Endothelial cell of umbilical vein (primary cell): ENCODE data around the gene DEFB131B. TPM values are rescaled to one million over a fixed set of nuclear protein-coding genes. Genes with fewer than 3 reads are reported as not detected.
"Not testable (repeated sequence)": the region's sequence is repeated elsewhere in the genome, so short reads cannot be mapped to it uniquely, and the experiment has no call there.

ENCODE experiments used
- BruUV-seq: library from RNA; stranded (reverse); fragments of 400-500 nt; replicated peaks from 2 replicates; lab custom pipeline; 2021; lab: Mats Ljungman, UMichigan
- CTCF ChIA-PET: fragments of 300-600, 350-600 bp; sonication (Branson Sonifier 250); formaldehyde crosslinking; loops from one replicate; lab custom pipeline; 2021; ENCODE audit warnings: antibody characterized with exemption, inconsistent platforms; lab: Charles Lee
- POLR2A ChIA-PET: fragments of 300-600, 350-600 bp; sonication (Branson Sonifier 250); formaldehyde crosslinking; loops from one replicate; lab custom pipeline; 2021; ENCODE audit warnings: antibody characterized with exemption, inconsistent platforms; lab: Charles Lee
- DNase-seq: peaks from one replicate; pipeline ENCODE4 v3.0.0-alpha.2; 2011; ENCODE audit warnings: low read depth, low spot score
- FAIRE-seq: peaks from 2 replicates; lab custom pipeline; 2011; peaks lifted over from hg19 to GRCh38; lab: Jason Lieb, UNC
- H2AFZ ChIP-seq: 2 replicates; pipeline ENCODE4 v1.6.0; 2012; ENCODE audit warnings: low read depth, low read length, control low read depth, inconsistent platforms
- H3K27ac ChIP-seq: 2 replicates; pipeline ENCODE4 v1.5.1; 2011; ENCODE audit warnings: low read depth, mild to moderate bottlenecking, control low read depth, low read length, moderate library complexity; ENCODE audit not compliant: insufficient read depth
- H3K27me3 ChIP-seq, 2 experiments: 2 replicates each; pipeline versions ENCODE4 v1.6.0 to v1.6.1; 2011; ENCODE audit warnings: low read length in 2 of 2, mixed read lengths in 1 of 2; ENCODE audit not compliant: control insufficient read depth in 2 of 2, insufficient read depth in 2 of 2
- H3K36me3 ChIP-seq, 2 experiments: 2 replicates in 1 of 2; 3 replicates in 1 of 2; pipeline ENCODE4 v1.5.1; 2011; ENCODE audit warnings: low read length in 2 of 2, mild to moderate bottlenecking in 1 of 2, moderate library complexity in 1 of 2; ENCODE audit not compliant: control insufficient read depth in 2 of 2, insufficient read depth in 2 of 2; ENCODE audit errors: extremely low read depth in 1 of 2
- H3K4me1 ChIP-seq: 3 replicates; pipeline ENCODE4 v1.5.1; 2011; ENCODE audit warnings: mild to moderate bottlenecking, low read length; ENCODE audit not compliant: control insufficient read depth, insufficient read depth; ENCODE audit errors: extremely low read depth
- H3K4me2 ChIP-seq: 2 replicates; pipeline ENCODE4 v1.6.1; 2011; ENCODE audit warnings: low read length, control low read depth, mixed read lengths; ENCODE audit not compliant: insufficient read depth
- H3K4me3 ChIP-seq, 3 experiments: fragments of 200-600 bp in 1 of 3; sonication (generic), shearing (Covaris generic) in 1 of 3; replicated peaks in 1 of 3; 2 replicates each; pipeline ENCODE4 v1.5.1; 2011 to 2016; ENCODE audit warnings: control low read depth in 3 of 3, low read length in 3 of 3, mild to moderate bottlenecking in 2 of 3, inconsistent platforms in 1 of 3, low read depth in 1 of 3, moderate library complexity in 1 of 3; ENCODE audit not compliant: insufficient read depth in 1 of 3
- H3K79me2 ChIP-seq: 2 replicates; pipeline ENCODE4 v1.6.0; 2012; ENCODE audit warnings: low read length, inconsistent platforms; ENCODE audit not compliant: control insufficient read depth, insufficient read depth
- H3K9ac ChIP-seq: replicated peaks from 2 replicates; pipeline ENCODE3; 2011; ENCODE audit warnings: low read length, control low read depth; ENCODE audit not compliant: insufficient read depth; ENCODE audit errors: extremely low read depth
- H3K9me1 ChIP-seq: replicated peaks from 3 replicates; pipeline ENCODE4 v1.6.0; 2011; ENCODE audit warnings: mild to moderate bottlenecking, low read length; ENCODE audit not compliant: control insufficient read depth, insufficient read depth; ENCODE audit errors: extremely low read depth
- H3K9me3 ChIP-seq: replicated peaks from 2 replicates; pipeline ENCODE4 v1.5.1; 2012; ENCODE audit warnings: low read length, inconsistent platforms; ENCODE audit not compliant: control insufficient read depth, insufficient read depth
- H4K20me1 ChIP-seq: replicated peaks from 2 replicates; pipeline ENCODE3; 2011; ENCODE audit warnings: mild to moderate bottlenecking, low read length; ENCODE audit not compliant: control insufficient read depth, insufficient read depth; ENCODE audit errors: extremely low read depth
- dilution Hi-C: fragments of 300-500 bp; cut with MboI; formaldehyde crosslinking; loops from one replicate; pipeline ENCODE4 v1.15.0; 2019; ENCODE audit warnings: low sequenced_read_pairs; ENCODE audit not compliant: extremely low pct_ligation_motif_present
- intact Hi-C: fragments of 100-400 bp; cut with micrococcal nuclease; formaldehyde crosslinking; loops from one replicate; pipeline ENCODE4 v1.10.0; 2022
- polyA plus RNA-seq, 4 experiments: library from polyadenylated mRNA; depleted of rRNA in 3 of 4; stranded (reverse) in 3 of 4; unstranded in 1 of 4; fragments of >200 nt; gene quantifications; 2 replicates each; pipeline versions ENCODE4 v1.2.1 to v1.2.3, GENCODE V29; 2011 to 2012; ENCODE audit warnings: missing spikeins in 1 of 4
- total RNA-seq: library from RNA; stranded (reverse); gene quantifications from 2 replicates; pipeline ENCODE4 v1.2.3, GENCODE V29; 2021

The DEFB131B gene
- total and polyA plus RNA-seq, 2 donors (not counting 3 experiments of a cell fraction or from before 2014, with no cell fraction given): not detected

DNA sequence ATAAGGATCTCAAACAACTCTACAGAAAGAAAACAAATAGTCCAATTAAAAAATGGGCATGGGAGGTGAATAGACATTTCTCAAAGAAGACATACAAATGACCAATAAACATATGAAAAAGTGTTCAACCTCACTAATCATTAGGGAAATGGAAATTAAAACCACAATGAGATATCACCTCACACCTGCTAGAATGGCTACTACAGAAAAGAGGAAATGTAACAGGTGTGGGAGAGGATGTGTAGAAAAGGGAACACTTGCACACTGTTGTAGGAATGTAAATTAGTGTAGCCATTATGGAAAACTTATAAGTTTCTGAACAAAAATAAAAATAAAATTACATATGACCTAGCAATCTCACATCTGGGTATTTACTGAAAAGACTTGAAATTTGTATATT lies 7.6 kb upstream of the DEFB131B start:
- H3K27ac ChIP-seq, intact Hi-C loops, H3K9ac ChIP-seq, FAIRE-seq, dilution Hi-C loops, H3K9me1 ChIP-seq, DNase-seq, H3K27me3 ChIP-seq, H4K20me1 ChIP-seq, H3K4me3 ChIP-seq, H3K4me2 ChIP-seq, H3K36me3 ChIP-seq, H3K9me3 ChIP-seq, H3K79me2 ChIP-seq, H2AFZ ChIP-seq, H3K4me1 ChIP-seq, POLR2A ChIA-PET, BruUV-seq, CTCF ChIA-PET: not testable (repeated sequence)

DNA sequence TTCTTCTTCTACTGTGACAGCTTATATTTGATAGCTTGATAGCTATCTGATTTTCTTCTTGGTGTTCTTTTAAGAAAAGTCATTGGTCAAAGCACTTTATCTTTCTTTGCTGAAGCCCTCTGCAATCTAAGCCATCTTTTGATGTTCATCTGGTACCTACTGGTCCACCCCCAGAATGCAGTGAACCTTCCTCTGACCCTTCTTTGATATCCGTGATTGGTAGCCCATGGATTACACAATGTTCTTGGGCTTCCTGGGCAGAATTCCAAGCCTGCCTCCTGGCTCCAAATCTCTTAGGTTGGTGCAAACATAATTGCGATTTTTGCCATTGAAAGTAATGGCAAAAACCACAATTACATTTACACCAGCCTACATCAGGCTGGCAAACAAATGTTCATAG lies 2.0 kb upstream of the DEFB131B start:
- dilution Hi-C loops, DNase-seq, BruUV-seq, H3K9ac ChIP-seq, H3K79me2 ChIP-seq, POLR2A ChIA-PET, H3K27me3 ChIP-seq, H2AFZ ChIP-seq, H3K4me2 ChIP-seq, H3K9me3 ChIP-seq, H3K4me3 ChIP-seq, H3K4me1 ChIP-seq, H3K9me1 ChIP-seq, intact Hi-C loops, H3K36me3 ChIP-seq, H3K27ac ChIP-seq, H4K20me1 ChIP-seq, FAIRE-seq: not testable (repeated sequence)
- CTCF ChIA-PET: interaction anchor here (1.3 kb wide), 1 partner anchor 12 kb away, joined by 3 read pairs; no protein-coding TSS in a partner anchor

GRCh38 chr11:71885806-71886205 lies 7.6 kb downstream of the DEFB131B start:
- BruUV-seq, DNase-seq: not testable (repeated sequence)

DNA sequence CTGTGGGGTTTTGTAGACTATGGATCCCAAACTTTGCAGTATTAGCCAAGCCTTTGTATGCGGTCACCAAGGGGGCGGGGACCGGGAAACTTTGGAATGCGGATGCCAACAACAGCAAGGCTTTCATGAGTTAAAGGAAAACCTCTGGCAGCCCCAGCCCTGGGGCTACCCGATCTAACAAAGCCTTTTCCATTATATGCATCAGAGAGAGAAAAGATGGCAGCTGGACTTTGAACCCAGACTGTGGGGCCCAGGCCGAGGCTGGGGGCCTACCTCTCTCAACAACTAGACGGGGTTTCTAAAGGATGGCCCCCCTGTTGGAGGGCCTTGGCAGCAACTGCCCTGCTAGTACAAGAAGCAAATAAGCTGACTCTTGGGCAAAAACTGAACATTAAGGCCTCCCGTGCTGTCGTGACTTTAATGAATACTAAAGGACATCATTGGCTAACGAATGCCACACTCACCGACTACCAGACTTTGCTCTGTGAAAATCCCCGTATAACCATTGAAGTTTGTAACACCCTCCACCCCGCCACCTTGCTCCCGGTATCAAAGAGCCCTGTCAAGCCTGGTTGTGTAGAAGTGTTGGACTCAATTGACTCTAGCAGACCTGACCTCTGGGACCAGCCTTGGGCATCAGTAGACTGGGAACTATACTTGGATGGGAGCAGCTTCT lies 10.2 kb downstream of the DEFB131B start:
- H3K9me3 ChIP-seq, BruUV-seq, H3K27me3 ChIP-seq, H3K9ac ChIP-seq, CTCF ChIA-PET, H3K79me2 ChIP-seq, intact Hi-C loops, H3K4me3 ChIP-seq, POLR2A ChIA-PET, H3K36me3 ChIP-seq, H3K4me2 ChIP-seq, H3K27ac ChIP-seq, DNase-seq, H2AFZ ChIP-seq, dilution Hi-C loops, H3K9me1 ChIP-seq, H3K4me1 ChIP-seq, H4K20me1 ChIP-seq, FAIRE-seq: not testable (repeated sequence)

More at GRCh38 chr11:71885806-71886205, 7.6 kb downstream of the DEFB131B start:
- H3K4me1 ChIP-seq, FAIRE-seq, intact Hi-C loops, H3K9me3 ChIP-seq, CTCF ChIA-PET, H4K20me1 ChIP-seq, H3K79me2 ChIP-seq, H3K36me3 ChIP-seq, H2AFZ ChIP-seq, H3K9ac ChIP-seq, H3K27ac ChIP-seq, H3K9me1 ChIP-seq, dilution Hi-C loops, POLR2A ChIA-PET, H3K4me3 ChIP-seq, H3K4me2 ChIP-seq, H3K27me3 ChIP-seq: not testable (repeated sequence)
